PFSK-1 (cell line): ENCODE data around the gene PRAF2.

ENCODE experiments used
- FOXP2 ChIP-seq: optimal IDR thresholded peaks from 2 replicates; pipeline ENCODE3; 2011; ENCODE audit warnings: borderline replicate concordance, control low read depth, inconsistent platforms; ENCODE audit not compliant: insufficient read depth; ENCODE audit errors: extremely low read length, extremely low read depth
- POLR2AphosphoS5 ChIP-seq: IDR thresholded peaks from 2 replicates; pipeline ENCODE4 v1.6.1; 2012; ENCODE audit warnings: low read depth, mild to moderate bottlenecking, control low read depth, low read length, moderate library complexity
- REST ChIP-seq, 2 experiments: IDR thresholded peaks; 2 replicates each; pipeline versions ENCODE4 v1.6.1 to v1.8.0; 2011 to 2012; ENCODE audit warnings: low read depth in 2 of 2, low read length in 2 of 2, control low read depth in 1 of 2, inconsistent platforms in 1 of 2, mild to moderate bottlenecking in 1 of 2, moderate library complexity in 1 of 2; ENCODE audit not compliant: insufficient read depth in 1 of 2
- SIN3A ChIP-seq: IDR thresholded peaks from 2 replicates; pipeline ENCODE4 v1.6.1; 2012; ENCODE audit warnings: mild to moderate bottlenecking, low read length, moderate library complexity, borderline replicate concordance; ENCODE audit not compliant: insufficient read depth
- TAF1 ChIP-seq: IDR thresholded peaks from 2 replicates; pipeline ENCODE4 v1.6.1; 2012; ENCODE audit warnings: low read length, control low read depth, borderline replicate concordance; ENCODE audit not compliant: insufficient read depth

The PRAF2 gene

GRCh38 chrX:49059201-49059600 is 14.6 kb downstream of the PRAF2 start:
- no peak for TF ChIP-seq REST (IDR thresholded peaks at IDR 0.05; ENCODE audit: insufficient read depth in 1 of 2, low read depth in 2 of 2, low read length in 2 of 2)
- TF ChIP-seq FOXP2, result no peak
- TF ChIP-seq SIN3A, result no peak
- no peak for TF ChIP-seq TAF1
- no peak for TF ChIP-seq POLR2AphosphoS5

GRCh38 chrX:49058794-49059193 is 15.0 kb downstream of the PRAF2 start, which contains the start of gene CCDC120:
CCDC120 (plus strand) TSS chrX:49058999; CDS start chrX:49062042, 3,043 bp downstream.
- TF ChIP-seq REST (IDR thresholded peaks at IDR 0.05; ENCODE audit: insufficient read depth in 1 of 2, low read depth in 2 of 2, low read length in 2 of 2), result no peak
- no peak for TF ChIP-seq POLR2AphosphoS5
- no peak for TF ChIP-seq FOXP2
- no peak for TF ChIP-seq TAF1
- TF ChIP-seq SIN3A, result no peak

- TF ChIP-seq SIN3A (no peak), FOXP2 (no peak)
Observed at GRCh38 chrX:49054073-49054762, 19.6 kb downstream of the PRAF2 start.

- TF ChIP-seq TAF1, result no peak
- 0 out of 2 replicates have a peak, but pooled peaks have one; percentile 19 for TF ChIP-seq POLR2AphosphoS5
Observed at GRCh38 chrX:49053223-49054072, 20.4 kb downstream of the PRAF2 start.

- TF ChIP-seq POLR2AphosphoS5, result no peak
- TF ChIP-seq FOXP2, result no peak
- 0 out of 4 replicates have a peak, but pooled peaks of 1 of the 2 experiments have one; percentile 11 for TF ChIP-seq REST (IDR thresholded peaks at IDR 0.05; ENCODE audit: insufficient read depth in 1 of 2, low read depth in 2 of 2, low read length in 2 of 2)
- no peak for TF ChIP-seq TAF1
- TF ChIP-seq SIN3A, result no peak
Observed at GRCh38 chrX:49043987-49044281, 29.9 kb downstream of the PRAF2 start.

- TF ChIP-seq FOXP2 (no peak), POLR2AphosphoS5 (0 out of 2 replicates have a peak, but pooled peaks have one; percentile 24)
Observed at GRCh38 chrX:49043220-49043986, 30.4 kb downstream of the PRAF2 start, which contains the start of gene TFE3. TFE3 (minus strand) TSS chrX:49043357; CDS start chrX:49043226, 131 bp downstream.
